HG03558 (cell line): ENCODE measurements around the gene SIGLEC15.

Experiments used
- ATAC-seq: cut with Tn5 transposase; IDR thresholded peaks from one replicate; pipeline ENCODE4 v1.9.1; 2021; ENCODE audit warnings: moderate number of reproducible peaks; ENCODE audit not compliant: unreplicated experiment; ENCODE audit errors: extremely low read depth

Gene SIGLEC15

GRCh38 chr18:45874491-45875184 is 49.2 kb downstream of the SIGLEC15 start:
- peak; percentile 74 for ATAC-seq

DNA sequence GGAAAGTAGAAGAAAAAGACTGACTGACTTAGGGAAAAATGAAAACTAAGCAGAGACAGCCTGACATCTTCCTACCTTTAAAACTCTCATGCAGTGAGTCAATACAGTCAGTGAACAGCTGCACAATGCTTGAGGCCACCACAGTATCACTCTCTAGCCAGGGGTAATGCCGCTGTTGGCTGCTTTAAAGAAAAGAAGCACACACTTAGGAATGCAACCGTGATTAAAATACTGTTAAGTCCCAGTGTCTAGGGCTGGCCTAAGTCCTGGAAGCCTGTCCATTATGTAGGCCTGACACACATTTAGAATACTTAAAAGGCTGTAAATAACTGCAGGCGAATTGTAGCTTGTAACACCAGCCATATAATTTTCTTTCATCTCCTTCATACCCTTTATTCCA is 50.7 kb downstream of the SIGLEC15 start:
- ATAC-seq: no peak

GRCh38 chr18:45877403-45877802 is 51.9 kb downstream of the SIGLEC15 start:
- no peak for ATAC-seq

- no peak for ATAC-seq
These were observed 54.5 kb downstream of the SIGLEC15 start for GRCh38 chr18:45879681-45880655.

DNA sequence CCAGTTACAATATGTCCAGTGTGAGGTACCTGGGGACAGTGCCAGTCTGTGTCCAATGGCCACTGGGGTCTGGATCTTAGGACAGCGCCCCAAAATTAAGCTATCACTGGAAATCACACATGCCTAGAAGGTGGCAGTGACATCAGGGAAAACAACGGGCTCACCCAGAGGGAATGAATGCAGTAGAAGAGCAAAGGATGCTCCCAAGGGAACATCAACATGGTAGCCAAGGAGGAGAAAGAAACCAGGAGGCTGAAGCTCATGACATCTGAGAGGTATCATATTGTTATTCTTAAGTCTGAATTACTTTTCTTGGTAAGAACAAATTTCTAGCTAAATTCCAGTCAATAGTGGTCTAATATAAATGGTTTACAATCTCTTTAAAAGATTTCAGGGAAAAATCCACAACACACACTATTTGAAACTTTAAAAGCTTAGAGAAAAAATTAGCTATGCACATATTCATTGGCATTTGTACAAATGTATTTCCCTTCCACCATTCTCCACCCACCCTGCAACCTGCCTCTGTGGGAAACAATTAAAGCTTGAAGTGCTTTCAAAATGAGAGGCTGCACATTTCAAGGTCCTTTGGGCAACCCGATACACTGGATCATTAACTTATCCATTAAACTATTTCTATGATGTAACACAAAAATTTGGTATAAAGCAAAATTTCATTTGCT is 55.5 kb downstream of the SIGLEC15 start:
- no peak for ATAC-seq

DNA sequence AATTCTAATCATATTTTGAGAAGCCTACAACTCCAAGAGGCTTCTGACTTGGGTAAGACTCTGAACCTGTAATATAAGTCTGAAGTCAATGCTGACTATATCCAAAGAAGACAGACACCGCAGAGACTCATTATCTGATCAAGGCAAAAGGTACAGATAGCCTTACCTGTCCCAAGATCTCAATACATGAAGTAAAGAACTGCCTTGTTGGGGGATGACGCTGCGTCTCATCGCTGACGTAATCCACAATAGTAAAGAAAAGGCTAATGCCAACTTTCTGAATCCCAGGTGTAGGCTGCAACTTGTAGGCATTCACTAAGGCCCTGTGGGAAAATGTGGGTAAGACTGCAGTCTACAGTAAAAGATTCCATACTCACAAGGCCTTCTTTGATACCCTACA is 62.1 kb downstream of the SIGLEC15 start:
- no peak for ATAC-seq

GRCh38 chr18:45889419-45890064 is 64.1 kb downstream of the SIGLEC15 start:
- no peak for ATAC-seq

- no peak for ATAC-seq
These were observed 65.1 kb downstream of the SIGLEC15 start for GRCh38 chr18:45890606-45891005.

GRCh38 chr18:45891806-45892205 is 66.3 kb downstream of the SIGLEC15 start:
- ATAC-seq: no peak
